GM12878 (cell line): ENCODE data around the gene GLRX5. TPM values are rescaled to one million over a fixed set of nuclear protein-coding genes. Genes with fewer than 3 reads are reported as not detected.
"Not testable (repeated sequence)": the region's sequence is repeated elsewhere in the genome, so short reads cannot be mapped to it uniquely, and the experiment has no call there.

Experiments
- ATAC-seq: fragments of 200-7000 bp; cut with Tn5 transposase; 3 replicates; pipeline ENCODE4 v1.9.1; 2020; ENCODE audit warnings: mild to moderate bottlenecking, moderate library complexity
- BruUV-seq: library from RNA; stranded (reverse); fragments of 400-500 nt; replicated peaks from 2 replicates; lab custom pipeline; 2021; lab: Mats Ljungman, UMichigan
- CTCF ChIA-PET: fragments of 300-600 bp; sonication (Branson Sonifier 250); formaldehyde crosslinking; extraction: SDS; loops from one replicate; lab custom pipeline; 2021; ENCODE audit warnings: inconsistent platforms; lab: Yijun Ruan, JAX
- POLR2A ChIA-PET: fragments of 350-600 bp; formaldehyde crosslinking; extraction: SDS; loops from one replicate; lab custom pipeline; 2021; ENCODE audit warnings: inconsistent platforms; lab: Charles Lee
- RAD21 ChIA-PET: fragments of 300-600 bp; sonication (Branson Sonifier 250); formaldehyde crosslinking; loops from one replicate; lab custom pipeline; 2023; ENCODE audit warnings: antibody characterized with exemption; ENCODE audit not compliant: unreplicated experiment; lab: Charles Lee
- SMC1A ChIA-PET: fragments of 300-600 bp; sonication (Branson Sonifier 250); formaldehyde crosslinking; loops from one replicate; lab custom pipeline; 2023; ENCODE audit not compliant: unreplicated experiment, uncharacterized antibody; lab: Charles Lee
- DNase-seq: peaks from one replicate; pipeline ENCODE4 v3.0.0-alpha.2; 2011; ENCODE audit warnings: low read depth, low spot score
- FAIRE-seq: peaks from 3 replicates; lab custom pipeline; 2011; peaks lifted over from hg19 to GRCh38; lab: Jason Lieb, UNC
- H2AFZ ChIP-seq: 2 replicates; pipeline ENCODE4 v1.6.0; 2011; ENCODE audit warnings: low read depth, low read length, control low read depth; ENCODE audit not compliant: control insufficient read depth
- H3K27ac ChIP-seq: 2 replicates; pipeline ENCODE4 v1.5.1; 2011; ENCODE audit warnings: control low read depth; ENCODE audit not compliant: control insufficient read depth, insufficient read depth
- H3K27me3 ChIP-seq, 2 experiments: replicated peaks in 1 of 2; 2 replicates each; pipeline versions ENCODE4 v1.6.0 to v1.6.1; 2011; ENCODE audit warnings: low read length in 1 of 2; ENCODE audit not compliant: control insufficient read depth in 2 of 2, insufficient read depth in 2 of 2
- H3K36me3 ChIP-seq, 2 experiments: 2 replicates each; pipeline ENCODE4 v1.5.1; 2011; ENCODE audit warnings: low read length in 1 of 2; ENCODE audit not compliant: control insufficient read depth in 2 of 2, insufficient read depth in 2 of 2
- H3K4me1 ChIP-seq: 2 replicates; pipeline ENCODE4 v1.6.1; 2011; ENCODE audit warnings: mild to moderate bottlenecking, low read length, moderate library complexity, mixed read lengths; ENCODE audit not compliant: control insufficient read depth, insufficient read depth
- H3K4me2 ChIP-seq: 2 replicates; pipeline ENCODE4 v1.6.0; 2011; ENCODE audit warnings: control low read depth; ENCODE audit not compliant: control insufficient read depth, insufficient read depth
- H3K4me3 ChIP-seq: fragments of 200-600 bp; sonication (generic); 2 replicates; pipeline ENCODE4 v1.5.1; 2016
- H3K79me2 ChIP-seq: 2 replicates; pipeline ENCODE4 v1.6.0; 2011; ENCODE audit warnings: low read length; ENCODE audit not compliant: control insufficient read depth, insufficient read depth
- H3K9ac ChIP-seq: 2 replicates; pipeline ENCODE4 v1.8.0; 2011; ENCODE audit warnings: low read length, control low read depth, mixed read lengths; ENCODE audit not compliant: control insufficient read depth, insufficient read depth
- H3K9me3 ChIP-seq: replicated peaks from 3 replicates; pipeline ENCODE4 v1.5.1; 2011; ENCODE audit warnings: mild to moderate bottlenecking, low read length; ENCODE audit not compliant: control insufficient read depth, insufficient read depth
- H4K20me1 ChIP-seq: 2 replicates; pipeline ENCODE4 v1.6.0; 2011; ENCODE audit not compliant: control insufficient read depth, insufficient read depth
- BACH1 ChIP-seq: fragments of 450-650 bp; IDR thresholded peaks from 2 replicates; pipeline ENCODE4 v1.6.1; 2017; ENCODE audit warnings: mild to moderate bottlenecking, borderline replicate concordance
- RB1 ChIP-seq: fragments of 450-650 bp; formaldehyde crosslinking; IDR thresholded peaks from 2 replicates; pipeline ENCODE4 v1.6.1; 2017; ENCODE audit warnings: mild to moderate bottlenecking, borderline replicate concordance
- ZNF384 ChIP-seq: IDR thresholded peaks from 2 replicates; pipeline ENCODE4 v1.6.1; 2012; ENCODE audit warnings: low read depth, mild to moderate bottlenecking, low read length, improper control_type of control experiment, borderline replicate concordance
- ZNF687 ChIP-seq: fragments of 450-650 bp; IDR thresholded peaks from 2 replicates; pipeline ENCODE4 v1.6.1; 2017; ENCODE audit warnings: mild to moderate bottlenecking, moderate library complexity
- WGBS: methylation state at CpG from one replicate; pipeline ENCODE4 v1.1.6; 2016; ENCODE audit warnings: low lambda C conversion rate; ENCODE audit not compliant: insufficient replicate concordance, insufficient coverage; ENCODE audit errors: missing lambda C conversion rate; 5-methylcytosine and 5-hydroxymethylcytosine counted together
- in situ Hi-C: fragments of 300-500 bp; cut with MboI; formaldehyde crosslinking; loops from 9 replicates; pipeline ENCODE4 v1.14.3; 2018; ENCODE audit warnings: mixed read lengths
- intact Hi-C: fragments of 100-400 bp; cut with micrococcal nuclease; formaldehyde crosslinking; loops from one replicate; pipeline ENCODE4 v1.14.2; 2022; ENCODE audit not compliant: unreplicated experiment
- polyA plus RNA-seq, 11 experiments: library from polyadenylated mRNA; depleted of rRNA in 4 of 11; unstranded in 6 of 11; stranded (reverse) in 5 of 11; fragments of >200 nt; fragmentation: Nextera tagmentation in 4 of 11; fragmentation: Illumina TruSeq in 1 of 11; extraction: Ambion mirVana in 4 of 11; extraction: Trizol in 1 of 11; gene quantifications; 1 replicate in 1 of 11; 2 replicates in 10 of 11; pipeline versions ENCODE4 v1.2.1 to v1.2.3, GENCODE V29; 2011 to 2016; ENCODE audit warnings: inconsistent platforms in 2 of 11, missing spikeins in 2 of 11, low read depth in 1 of 11
- total RNA-seq, 4 experiments: library from RNA; depleted of rRNA in 3 of 4; stranded (reverse); fragments of >200 nt in 3 of 4; fragmentation: Illumina TruSeq in 1 of 4; extraction: Trizol in 1 of 4; gene quantifications; 2 replicates each; pipeline versions ENCODE4 v1.2.1 to v1.2.3, GENCODE V29; 2013 to 2021

Gene GLRX5
- total and polyA plus RNA-seq, 10 of the 15 experiments (the other 5 are each of a cell fraction or from before 2014, with no cell fraction given): 12.8 to 139 (median 55.4) TPM

DNA sequence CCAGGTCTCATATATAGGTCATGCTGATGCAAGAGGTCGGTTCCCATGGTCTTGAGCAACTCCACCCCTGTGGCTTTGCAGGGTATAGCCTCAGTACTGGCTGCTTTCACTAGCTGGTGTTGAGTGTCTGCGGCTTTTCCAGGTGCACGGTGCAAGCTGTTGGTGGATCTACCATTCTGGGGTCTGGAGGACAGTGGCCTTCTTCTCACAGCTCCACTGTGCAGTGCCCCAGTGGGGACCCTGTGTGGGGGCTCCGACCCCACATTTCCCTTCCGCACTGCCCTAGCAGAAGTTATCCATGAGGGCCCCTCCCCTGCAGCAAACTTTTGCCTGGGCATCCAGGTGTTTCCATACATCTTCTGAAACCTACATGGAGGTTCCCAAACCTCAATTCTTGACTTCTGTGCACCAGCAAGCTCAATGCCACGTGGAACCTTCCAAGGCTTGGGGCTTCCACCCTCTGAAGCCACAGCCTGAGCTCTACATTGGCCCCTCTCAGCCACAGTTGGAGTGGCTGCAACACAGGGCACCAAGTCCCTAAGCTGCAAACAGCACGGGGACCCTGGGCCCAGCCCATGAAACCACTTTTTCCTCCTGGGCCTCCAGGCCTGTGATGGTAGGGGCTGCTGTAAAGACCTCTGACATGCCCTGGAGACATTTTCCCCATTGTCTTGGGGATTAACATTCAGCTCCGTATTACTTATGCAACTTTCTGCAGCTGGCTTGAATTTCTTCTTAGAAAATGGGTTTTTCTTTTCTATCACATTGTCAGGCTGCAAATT is 49.2 kb downstream of the GLRX5 start:
- BruUV-seq, H4K20me1 ChIP-seq, CTCF ChIA-PET, H3K4me2 ChIP-seq, ATAC-seq, H3K4me1 ChIP-seq, FAIRE-seq, H3K27ac ChIP-seq, H3K79me2 ChIP-seq, H3K27me3 ChIP-seq, POLR2A ChIA-PET, SMC1A ChIA-PET, H3K9me3 ChIP-seq, H3K36me3 ChIP-seq, RAD21 ChIA-PET, in situ Hi-C loops, H2AFZ ChIP-seq, H3K4me3 ChIP-seq, H3K9ac ChIP-seq, DNase-seq, intact Hi-C loops: not testable (repeated sequence)
- WGBS: 50% methylated on average over 8 of the region's 8 CpGs

DNA sequence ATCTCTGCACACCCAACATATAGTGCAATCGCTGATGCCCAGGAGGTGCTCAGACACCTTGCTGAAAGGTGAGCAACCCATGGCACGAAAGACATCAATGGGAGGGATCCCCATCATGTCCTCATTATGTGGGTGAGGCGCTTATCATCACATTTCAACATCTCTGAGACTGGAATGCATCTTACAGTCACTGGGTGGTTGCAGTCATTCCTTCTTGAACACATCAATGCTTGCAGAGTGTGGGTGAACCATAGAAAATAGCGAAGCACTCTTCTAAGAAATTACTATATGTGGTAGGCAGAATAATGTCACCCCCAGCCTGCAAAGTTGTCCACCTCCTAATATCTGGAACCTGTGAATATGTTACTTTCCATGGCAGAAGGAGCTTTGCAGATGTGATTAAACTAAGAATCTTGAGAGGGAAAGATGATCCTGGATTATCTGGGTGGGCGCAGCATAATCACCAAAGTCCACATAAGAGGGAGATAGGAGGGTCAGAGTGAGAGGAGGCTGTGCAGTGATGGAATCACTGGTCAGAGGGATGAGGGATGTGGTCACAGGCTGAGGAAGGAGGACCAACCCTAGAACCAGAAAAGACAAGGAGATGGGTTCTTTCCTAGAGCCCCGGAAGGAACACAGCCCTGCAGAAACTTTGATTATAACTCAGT is 51.2 kb downstream of the GLRX5 start:
- SMC1A ChIA-PET: no interaction called here
- intact Hi-C loops (no loop called here), in situ Hi-C loops (no loop called here)
- ATAC-seq (no peak), DNase-seq (no peak), FAIRE-seq (no peak)
- H2AFZ ChIP-seq: no peak overlapping the region
- TF ChIP-seq ZNF687: no peak
- no peak for TF ChIP-seq ZNF384
- TF ChIP-seq RB1: no peak
- no peak for TF ChIP-seq BACH1
- H3K4me1 ChIP-seq: no peaks in the 10 kb centered on the region
- peaks cover 0 to 8% of the 10 kb centered on the region in 2 experiments; a peak in 3 of 4 replicates for H3K27me3 ChIP-seq
- H3K27ac ChIP-seq: no peak overlapping the region
- RAD21 ChIA-PET: no interaction called here
- no peak overlapping the region for H3K4me3 ChIP-seq
- POLR2A ChIA-PET: no interaction called here
- H4K20me1 ChIP-seq: no peaks in the 10 kb centered on the region; the same call in 1 of the 2 replicates
- CTCF ChIA-PET: interaction anchor here (1.1 kb wide), 1 partner anchor 26 kb away, joined by 3 read pairs; no protein-coding TSS in a partner anchor
- WGBS: 37% methylated on average over 6 of the region's 6 CpGs
- H3K79me2 ChIP-seq: no peaks in the 10 kb centered on the region
- peaks cover 6% of the 10 kb centered on the region; the same call in 2 of the 3 replicates for H3K9me3 ChIP-seq
- H3K36me3 ChIP-seq: no peaks in the 10 kb centered on the region
- no peak overlapping the region for H3K4me2 ChIP-seq
- BruUV-seq: no TSS peak
- no peak overlapping the region for H3K9ac ChIP-seq
